Prostate gland (tissue), 2 donors: Measurements from ENCODE around the gene FBXO33. TPM values are rescaled to one million over a fixed set of nuclear protein-coding genes. Genes with fewer than 3 reads are reported as not detected.

Experiments
- DNase-seq: peaks from one replicate; pipeline ENCODE4 v3.0.0-alpha.2; 2019; ENCODE audit warnings: low spot score
- H3K27ac ChIP-seq, 2 donors: fragments of 200-600 bp; sonication (generic); 2 replicates each; pipeline ENCODE4 v1.5.1; 2017 to 2019
- H3K27me3 ChIP-seq: fragments of 200-600 bp; sonication (generic); replicated peaks from 2 replicates; pipeline ENCODE4 v1.5.1; 2019; ENCODE audit not compliant: insufficient read depth
- H3K36me3 ChIP-seq, 2 donors: fragments of 200-600 bp; sonication (generic); 1 replicate in 1 of 2; 2 replicates in 1 of 2; pipeline versions ENCODE4 v1.5.1 to v1.8.1; 2017 to 2019
- H3K4me1 ChIP-seq: fragments of 200-600 bp; sonication (generic); replicated peaks from 2 replicates; pipeline ENCODE4 v1.5.1; 2019
- H3K4me3 ChIP-seq, 2 donors: fragments of 200-600 bp; sonication (generic); 2 replicates each; pipeline ENCODE4 v1.5.1; 2017 to 2019
- H3K9me3 ChIP-seq: fragments of 200-600 bp; sonication (generic); 2 replicates; pipeline ENCODE4 v1.5.1; 2017
- POLR2A ChIP-seq: fragments of 450-650 bp; IDR thresholded peaks from one replicate; pipeline ENCODE4 v1.6.1; 2016; ENCODE audit warnings: antibody characterized with exemption, mild to moderate bottlenecking
- POLR2AphosphoS5 ChIP-seq: sonication (generic); formaldehyde crosslinking; IDR thresholded peaks from one replicate; pipeline ENCODE4 v1.6.1; 2017; ENCODE audit warnings: antibody characterized with exemption
- WGBS: methylation state at CpG from one replicate; pipeline ENCODE4 v1.1.5; 2018; 5-methylcytosine and 5-hydroxymethylcytosine counted together
- intact Hi-C: fragments of 100-400 bp; cut with DNase I; formaldehyde crosslinking; loops from one replicate; pipeline ENCODE4 v1.14.2; 2022
- total RNA-seq, 2 donors: library from RNA; depleted of rRNA; stranded (reverse); fragments of >200 nt; gene quantifications; one replicate each; pipeline ENCODE4 v1.1.0, GENCODE V29; 2016
- TF ChIP-seq, protein P1 (sequence below), 4 experiments: fragments of 200-600 bp in 2 of 4; fragments of 450-650 bp in 2 of 4; sonication (generic) in 2 of 4; IDR thresholded peaks; 1 replicate in 3 of 4; 2 replicates in 1 of 4; pipeline ENCODE4 v1.5.1; 2016 to 2019; ENCODE audit warnings: antibody characterized with exemption in 4 of 4, mild to moderate bottlenecking in 2 of 4, moderate library complexity in 2 of 4

The FBXO33 gene
- total RNA-seq, 2 donors from 2014 or later: 15.1 to 17.1 TPM

DNA sequence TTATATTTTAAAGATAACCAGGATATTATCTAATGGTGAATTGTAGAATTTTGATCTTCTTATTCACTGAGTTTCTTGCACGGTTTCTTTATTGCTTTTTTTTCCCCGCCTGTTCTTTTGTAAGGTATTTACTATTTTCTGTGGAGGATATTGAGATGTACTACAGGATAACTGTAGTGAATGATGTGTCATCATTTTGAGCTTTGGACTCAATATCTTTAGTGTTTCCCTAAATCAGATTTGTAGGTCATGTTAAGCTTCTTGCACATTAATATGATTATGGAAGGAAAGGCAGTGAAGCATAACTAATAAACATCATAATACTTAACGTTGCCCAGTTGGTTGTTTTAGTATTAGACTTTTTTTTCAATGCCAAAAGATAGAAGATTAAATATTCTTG lies 81.4 kb downstream of the FBXO33 start:
- Histone ChIP-seq H3K4me1 (no peaks in the 10 kb centered on the region), H3K27ac (no peak overlapping the region), H3K36me3 (no peaks in the 10 kb centered on the region), H3K4me3 (no peak overlapping the region), H3K9me3 (no peaks in the 10 kb centered on the region), H3K27me3 (no peaks in the 10 kb centered on the region)
- no peak for DNase-seq
- WGBS: 86% methylated on average over 3 of the region's 3 CpGs
- intact Hi-C loops: no loop called here
- TF ChIP-seq, protein P1, sequence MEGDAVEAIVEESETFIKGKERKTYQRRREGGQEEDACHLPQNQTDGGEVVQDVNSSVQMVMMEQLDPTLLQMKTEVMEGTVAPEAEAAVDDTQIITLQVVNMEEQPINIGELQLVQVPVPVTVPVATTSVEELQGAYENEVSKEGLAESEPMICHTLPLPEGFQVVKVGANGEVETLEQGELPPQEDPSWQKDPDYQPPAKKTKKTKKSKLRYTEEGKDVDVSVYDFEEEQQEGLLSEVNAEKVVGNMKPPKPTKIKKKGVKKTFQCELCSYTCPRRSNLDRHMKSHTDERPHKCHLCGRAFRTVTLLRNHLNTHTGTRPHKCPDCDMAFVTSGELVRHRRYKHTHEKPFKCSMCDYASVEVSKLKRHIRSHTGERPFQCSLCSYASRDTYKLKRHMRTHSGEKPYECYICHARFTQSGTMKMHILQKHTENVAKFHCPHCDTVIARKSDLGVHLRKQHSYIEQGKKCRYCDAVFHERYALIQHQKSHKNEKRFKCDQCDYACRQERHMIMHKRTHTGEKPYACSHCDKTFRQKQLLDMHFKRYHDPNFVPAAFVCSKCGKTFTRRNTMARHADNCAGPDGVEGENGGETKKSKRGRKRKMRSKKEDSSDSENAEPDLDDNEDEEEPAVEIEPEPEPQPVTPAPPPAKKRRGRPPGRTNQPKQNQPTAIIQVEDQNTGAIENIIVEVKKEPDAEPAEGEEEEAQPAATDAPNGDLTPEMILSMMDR (IDR thresholded peaks at IDR 0.05): no peak
- TF ChIP-seq POLR2A: no peak
- TF ChIP-seq POLR2AphosphoS5: no peak

Other genes with a start within 250 kb of the FBXO33 start
- gene MIA2, start 198.5 kb downstream of the FBXO33 start, total RNA-seq: 10 to 100 TPM; 28.7 to 45.4 TPM